Activated T-cell treated with anti-CD3 and anti-CD28 coated beads, Interleukin-2, amount 50 U/mL, for 72 hours (primary cell): Measurements from ENCODE around the gene RAVER2. TPM values are rescaled to one million over a fixed set of nuclear protein-coding genes. Genes with fewer than 3 reads are reported as not detected.
A peak's percentile ranks its signal among the peaks of the same experiment; 100 is the strongest.

ENCODE experiments used
- ATAC-seq, 2 donors: fragments of 150-1000 bp; cut with Tn5 transposase; replicated peaks in 1 of 2; 2 replicates each; pipeline ENCODE4 v1.10.0; 2021; ENCODE audit warnings: moderate library complexity in 2 of 2, mild to moderate bottlenecking in 1 of 2
- DNase-seq, 2 donors: peaks; one replicate each; pipeline ENCODE4 v3.0.0; 2021 to 2022; ENCODE audit warnings: mixed read lengths in 1 of 2
- H3K27ac Mint-ChIP-seq: one replicate; pipeline ENCODE4 v1.8.0; 2022; ENCODE audit warnings: mild to moderate bottlenecking, moderate library complexity, mixed read lengths
- H3K27me3 Mint-ChIP-seq: one replicate; pipeline ENCODE4 v1.8.0; 2022; ENCODE audit warnings: low read depth, mixed read lengths
- H3K36me3 Mint-ChIP-seq, 2 donors: one replicate each; pipeline ENCODE4 v1.8.0; 2022; ENCODE audit warnings: mixed read lengths in 2 of 2, mild to moderate bottlenecking in 1 of 2; ENCODE audit not compliant: insufficient read depth in 2 of 2
- H3K4me1 Mint-ChIP-seq: one replicate; pipeline ENCODE4 v1.8.0; 2022; ENCODE audit warnings: low read depth, mixed read lengths
- H3K4me3 Mint-ChIP-seq, 2 donors: one replicate each; pipeline ENCODE4 v1.8.0; 2022; ENCODE audit warnings: mild to moderate bottlenecking in 2 of 2, mixed read lengths in 2 of 2, moderate library complexity in 2 of 2
- H3K9me3 Mint-ChIP-seq, 2 donors: one replicate each; pipeline ENCODE4 v1.8.0; 2022; ENCODE audit warnings: mixed read lengths in 2 of 2
- total RNA-seq, 2 donors: library from RNA; stranded (reverse); gene quantifications; one replicate each; pipeline ENCODE4 v1.2.3, GENCODE V29; 2022

Gene RAVER2
- total RNA-seq, 2 donors from 2014 or later: 2.7 to 3.0 TPM

DNA sequence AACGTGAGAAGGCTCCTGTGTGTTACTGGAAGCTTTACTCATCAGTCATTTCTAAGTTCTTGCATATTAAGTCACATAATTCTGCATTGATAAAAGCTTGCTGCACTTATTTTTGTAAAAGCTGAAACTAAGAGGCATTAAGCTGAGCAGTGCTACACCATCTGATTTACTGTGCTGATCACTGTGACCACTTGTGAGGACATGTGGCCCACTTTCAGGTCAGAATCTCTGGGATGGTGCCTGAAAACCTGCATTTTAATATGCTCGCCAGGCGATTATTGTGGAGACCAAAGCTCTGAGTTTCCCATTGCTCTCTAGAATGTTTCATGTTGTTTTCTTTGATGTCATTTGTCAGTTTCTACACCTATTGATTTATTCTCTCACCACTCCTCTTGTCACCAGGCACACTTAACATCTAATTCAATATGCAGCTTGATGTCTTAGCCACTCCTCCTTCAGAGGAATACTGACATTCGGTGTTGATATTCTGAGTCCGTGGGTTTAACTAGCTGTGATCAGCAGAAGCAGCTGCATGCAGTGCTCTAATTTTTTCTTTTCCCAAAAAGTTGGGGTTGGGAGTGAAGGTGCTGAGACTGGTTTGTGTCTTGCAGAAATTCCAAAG lies 85.3 kb downstream of the RAVER2 start:
- DNase-seq (no peak), ATAC-seq (no peak)
- no peak overlapping the region for H3K27ac Mint-ChIP-seq
- H3K36me3 Mint-ChIP-seq: peaks cover 0 to 11% of the 10 kb centered on the region in 2 donors
- no peaks in the 10 kb centered on the region for H3K9me3 Mint-ChIP-seq
- H3K4me3 Mint-ChIP-seq: no peak overlapping the region
- H3K27me3 Mint-ChIP-seq: no peaks in the 10 kb centered on the region
- peaks cover 39% of the 10 kb centered on the region for H3K4me1 Mint-ChIP-seq

DNA sequence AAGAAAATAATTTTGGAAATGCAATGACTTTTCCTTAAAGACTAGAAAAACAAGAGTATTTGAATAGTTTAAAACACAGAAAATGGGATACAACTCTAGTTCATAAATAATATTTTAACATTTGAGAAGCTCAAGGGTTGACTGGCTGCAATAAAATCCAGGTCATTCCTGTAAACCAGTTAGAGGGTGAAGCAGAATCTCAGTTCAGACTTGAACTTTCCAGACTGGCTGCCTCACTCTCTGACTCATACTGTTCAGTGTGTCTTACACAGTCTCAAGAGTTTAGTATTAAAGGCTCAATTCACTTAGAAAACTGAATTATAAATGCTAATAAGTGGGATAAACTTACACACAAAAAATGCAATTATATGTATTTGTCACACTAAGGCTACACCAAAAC lies 89.9 kb downstream of the RAVER2 start:
- Mint-ChIP-seq H3K27me3 (no peaks in the 10 kb centered on the region), H3K4me1 (peaks cover 4% of the 10 kb centered on the region), H3K36me3 (peaks cover 2 to 34% of the 10 kb centered on the region in 2 donors), H3K9me3 (no peaks in the 10 kb centered on the region), H3K4me3 (no peak overlapping the region), H3K27ac (peak overlapping the region; percentile 70)
- peak in 1 of 2 donors; percentile 25 for ATAC-seq
- no peak for DNase-seq

DNA sequence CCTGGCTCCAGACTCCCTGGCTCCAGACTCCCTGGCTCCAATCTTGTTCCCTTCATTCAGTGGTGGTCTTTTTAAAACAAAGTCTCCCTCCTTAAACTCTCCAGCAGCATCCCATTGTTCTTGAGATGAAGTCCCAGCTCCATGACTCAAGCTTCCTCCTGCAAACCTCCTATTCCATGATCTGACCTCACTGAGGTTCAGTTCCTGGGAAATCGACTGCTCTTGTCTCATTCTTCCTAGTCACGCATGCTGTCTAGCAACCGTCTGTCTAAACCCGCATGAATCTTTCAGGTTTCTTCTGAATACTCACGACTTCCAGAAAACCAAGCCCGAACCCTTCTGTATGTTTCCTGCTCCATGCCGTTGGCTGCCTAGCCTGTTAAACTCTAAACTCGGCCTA lies 91.9 kb downstream of the RAVER2 start:
- DNase-seq (no peak), ATAC-seq (no peak)
- peak overlapping the region; percentile 20 for H3K27ac Mint-ChIP-seq
- no peak overlapping the region for H3K4me3 Mint-ChIP-seq
- peaks cover 4% of the 10 kb centered on the region for H3K4me1 Mint-ChIP-seq
- peaks cover 2 to 34% of the 10 kb centered on the region in 2 donors for H3K36me3 Mint-ChIP-seq
- no peaks in the 10 kb centered on the region for H3K9me3 Mint-ChIP-seq
- no peaks in the 10 kb centered on the region for H3K27me3 Mint-ChIP-seq

DNA sequence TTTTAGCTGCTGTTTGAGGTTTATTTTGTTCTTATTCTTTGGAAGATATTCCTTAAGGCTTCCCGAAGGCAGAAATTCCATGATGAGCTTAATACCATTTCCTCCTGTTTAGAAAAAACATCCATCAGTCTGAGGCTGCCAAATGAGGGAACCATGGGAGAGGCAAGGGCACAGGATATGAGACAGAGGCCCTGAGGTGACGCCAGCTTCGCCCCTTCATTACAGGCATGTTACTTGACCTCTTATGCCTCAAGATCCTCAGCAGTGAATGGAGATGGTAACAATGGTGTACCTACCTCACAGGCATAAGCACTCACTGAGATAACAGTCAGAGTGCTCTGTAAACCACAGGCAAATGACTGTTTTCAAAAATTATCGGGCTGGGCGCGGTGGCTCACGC lies 93.6 kb downstream of the RAVER2 start:
- no peak for ATAC-seq
- H3K27me3 Mint-ChIP-seq: no peaks in the 10 kb centered on the region
- H3K27ac Mint-ChIP-seq: no peak overlapping the region
- no peak for DNase-seq
- H3K9me3 Mint-ChIP-seq: no peaks in the 10 kb centered on the region
- H3K36me3 Mint-ChIP-seq: peaks cover 2 to 31% of the 10 kb centered on the region in 2 donors
- H3K4me3 Mint-ChIP-seq: no peak overlapping the region
- H3K4me1 Mint-ChIP-seq: peaks cover 4% of the 10 kb centered on the region

DNA sequence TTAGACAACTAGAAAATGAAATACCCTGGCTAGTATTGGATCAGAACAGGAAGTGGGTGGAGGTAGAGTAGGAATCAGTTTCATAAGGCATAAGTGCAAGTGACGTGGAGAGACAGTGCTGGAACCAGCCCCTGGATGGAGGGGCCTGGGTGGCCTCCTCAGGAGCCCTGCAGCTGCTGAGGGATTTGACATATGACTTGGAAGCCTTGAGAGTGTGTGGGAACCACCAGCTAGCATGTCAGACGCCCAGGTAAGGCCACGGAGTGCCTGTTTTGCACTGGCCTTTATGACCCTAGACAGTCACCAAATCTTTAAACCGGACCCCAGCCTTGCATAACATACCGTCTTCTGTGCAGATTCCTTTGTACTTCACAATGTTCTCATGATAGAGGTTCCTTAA lies 94.4 kb downstream of the RAVER2 start:
- no peak overlapping the region for H3K4me3 Mint-ChIP-seq
- peaks cover 4% of the 10 kb centered on the region for H3K4me1 Mint-ChIP-seq
- no peaks in the 10 kb centered on the region for H3K9me3 Mint-ChIP-seq
- DNase-seq (no peak), ATAC-seq (no peak)
- peak overlapping the region; percentile 13 for H3K27ac Mint-ChIP-seq
- H3K27me3 Mint-ChIP-seq: no peaks in the 10 kb centered on the region
- H3K36me3 Mint-ChIP-seq: peaks cover 2 to 29% of the 10 kb centered on the region in 2 donors

DNA sequence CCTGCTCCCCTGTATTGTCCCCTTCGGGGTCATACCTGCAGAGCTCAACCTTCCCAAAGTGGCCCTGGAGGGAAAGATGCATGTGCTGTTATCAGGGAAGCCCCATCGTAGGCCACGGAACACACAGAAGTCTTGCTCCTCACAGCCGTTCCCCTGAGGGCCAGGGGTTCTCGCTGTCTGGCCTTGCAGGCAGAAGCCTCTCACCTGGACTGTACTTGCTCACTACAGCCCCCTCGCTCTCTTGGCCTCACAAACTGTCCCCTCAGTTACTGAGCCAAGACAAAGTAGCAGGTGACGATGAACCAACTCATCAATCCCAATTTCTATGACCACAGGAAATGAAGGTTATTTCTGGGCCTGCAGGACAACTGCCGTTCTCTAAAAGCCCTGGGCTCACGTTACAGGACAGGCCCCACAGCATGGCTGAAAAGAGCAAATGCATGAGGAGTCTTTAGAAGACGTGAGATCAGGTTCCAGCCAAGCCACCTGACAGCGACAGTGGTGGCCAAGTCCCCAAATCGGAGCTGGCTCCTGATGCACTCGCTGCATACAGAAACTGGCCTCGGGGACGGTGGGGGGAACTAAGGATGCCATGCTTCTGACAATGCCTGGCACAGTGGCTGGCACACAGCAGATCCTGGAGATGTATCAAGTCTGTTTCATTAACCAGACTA lies 95.0 kb downstream of the RAVER2 start:
- DNase-seq (no peak), ATAC-seq (no peak)
- H3K9me3 Mint-ChIP-seq: no peaks in the 10 kb centered on the region
- H3K27me3 Mint-ChIP-seq: no peaks in the 10 kb centered on the region
- H3K36me3 Mint-ChIP-seq: peaks cover 2 to 27% of the 10 kb centered on the region in 2 donors
- H3K4me3 Mint-ChIP-seq: no peak overlapping the region
- H3K27ac Mint-ChIP-seq: peak overlapping the region; percentile 13
- peaks cover 4% of the 10 kb centered on the region for H3K4me1 Mint-ChIP-seq

DNA sequence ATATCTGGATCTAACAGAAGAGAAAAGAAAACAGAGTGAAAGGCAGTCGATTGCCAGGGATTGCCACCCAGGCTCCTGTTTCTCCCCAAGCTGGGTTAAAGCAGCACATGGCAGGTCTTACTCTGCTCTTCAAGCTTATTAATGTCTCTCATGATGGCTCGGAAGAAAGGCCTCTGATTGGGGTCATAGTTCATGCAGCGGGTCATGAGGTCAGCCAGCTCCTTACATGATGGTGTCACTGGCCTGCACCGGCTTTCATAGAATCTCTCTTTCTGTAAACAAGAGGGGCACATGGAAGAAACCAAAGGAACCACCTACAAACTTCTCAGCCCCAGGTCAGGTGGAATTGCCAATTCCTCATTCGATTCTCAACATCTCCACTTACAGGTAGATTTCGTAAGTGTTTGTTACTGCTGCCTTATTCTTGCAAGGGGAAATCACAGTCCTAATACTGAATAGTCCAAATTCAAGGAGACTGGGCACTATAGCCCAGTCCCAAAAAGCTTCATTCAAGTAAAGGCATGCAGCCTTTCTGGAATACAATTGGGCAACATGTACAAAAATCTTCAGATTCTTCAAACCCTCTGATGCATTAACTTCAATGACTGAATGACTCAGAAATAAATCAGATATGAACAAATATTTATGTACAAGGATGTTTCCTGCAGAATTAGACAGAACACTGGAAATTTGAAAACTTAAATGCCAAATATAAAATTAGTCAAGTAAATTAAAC lies 96.6 kb downstream of the RAVER2 start:
- H3K36me3 Mint-ChIP-seq: peaks cover 2 to 31% of the 10 kb centered on the region in 2 donors
- H3K9me3 Mint-ChIP-seq: no peaks in the 10 kb centered on the region
- DNase-seq (no peak), ATAC-seq (no peak)
- H3K4me1 Mint-ChIP-seq: no peaks in the 10 kb centered on the region
- H3K27ac Mint-ChIP-seq: no peak overlapping the region
- H3K27me3 Mint-ChIP-seq: no peaks in the 10 kb centered on the region
- no peak overlapping the region for H3K4me3 Mint-ChIP-seq

DNA sequence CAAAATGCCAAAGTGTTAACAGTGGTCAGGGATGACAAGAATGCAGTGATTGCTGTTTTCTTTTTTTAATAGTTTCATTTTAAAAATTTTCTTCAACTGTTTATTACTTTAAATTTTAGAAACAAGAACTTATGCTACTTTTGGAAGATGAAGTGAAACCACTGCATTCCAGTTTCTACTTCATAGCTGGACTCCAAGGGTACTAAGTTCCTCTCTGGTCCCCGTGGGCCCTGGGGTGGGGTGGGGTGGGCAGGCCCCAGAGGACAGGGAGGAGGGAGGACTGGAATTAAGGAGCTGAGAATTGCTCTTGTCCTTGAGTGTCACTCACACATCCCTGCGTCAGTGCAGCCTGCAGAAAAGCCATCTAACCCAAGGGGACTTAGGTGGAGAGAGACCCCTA lies 97.3 kb downstream of the RAVER2 start:
- ATAC-seq: no peak
- H3K4me3 Mint-ChIP-seq: no peak overlapping the region
- H3K4me1 Mint-ChIP-seq: no peaks in the 10 kb centered on the region
- no peak overlapping the region for H3K27ac Mint-ChIP-seq
- no peaks in the 10 kb centered on the region for H3K9me3 Mint-ChIP-seq
- peaks cover 0 to 25% of the 10 kb centered on the region in 2 donors for H3K36me3 Mint-ChIP-seq
- no peak for DNase-seq
- H3K27me3 Mint-ChIP-seq: no peaks in the 10 kb centered on the region

DNA sequence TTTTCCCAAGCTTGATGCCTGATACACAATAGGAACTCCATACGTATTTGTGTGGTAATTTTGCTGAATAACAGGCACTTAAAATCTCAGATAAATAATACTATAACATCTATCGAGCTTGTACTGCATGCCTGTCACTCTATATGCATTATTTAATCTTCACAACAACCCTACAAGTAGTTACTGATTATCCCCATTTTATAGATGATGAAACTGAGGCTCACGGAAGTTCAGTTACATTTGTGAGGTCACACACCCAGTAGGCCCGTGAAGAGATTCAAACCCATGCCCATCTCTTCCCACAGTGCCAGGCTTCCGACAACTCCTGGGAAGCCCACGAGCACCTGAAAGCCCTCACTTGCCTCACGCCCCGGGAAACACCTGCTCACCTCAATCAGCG lies 98.8 kb downstream of the RAVER2 start:
- H3K4me3 Mint-ChIP-seq: no peak overlapping the region
- H3K36me3 Mint-ChIP-seq: peaks cover 0 to 16% of the 10 kb centered on the region in 2 donors
- H3K27ac Mint-ChIP-seq: no peak overlapping the region
- no peaks in the 10 kb centered on the region for H3K27me3 Mint-ChIP-seq
- H3K4me1 Mint-ChIP-seq: no peaks in the 10 kb centered on the region
- DNase-seq: no peak
- no peaks in the 10 kb centered on the region for H3K9me3 Mint-ChIP-seq
- no peak for ATAC-seq

DNA sequence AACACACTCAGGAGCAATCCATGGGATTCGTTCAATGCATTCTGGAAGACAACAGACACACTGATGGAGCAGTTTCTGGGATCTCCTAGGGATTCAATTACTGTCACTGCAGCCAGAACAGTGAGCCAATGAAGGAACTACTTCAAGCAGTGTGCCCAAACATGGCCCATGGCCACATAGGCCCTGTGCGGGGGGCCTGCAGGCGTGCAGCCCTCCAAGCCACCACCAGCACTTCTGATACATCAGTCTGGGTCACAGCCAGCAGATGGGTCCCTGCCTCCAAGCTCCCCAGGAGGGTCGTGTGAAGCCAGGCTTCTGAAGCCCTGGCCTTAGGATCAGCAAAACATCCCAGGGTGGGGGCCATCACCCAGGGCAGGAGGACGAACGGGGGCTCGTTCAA lies 99.3 kb downstream of the RAVER2 start:
- H3K4me3 Mint-ChIP-seq: no peak overlapping the region
- no peaks in the 10 kb centered on the region for H3K9me3 Mint-ChIP-seq
- DNase-seq (no peak), ATAC-seq (no peak)
- no peaks in the 10 kb centered on the region for H3K27me3 Mint-ChIP-seq
- H3K27ac Mint-ChIP-seq: no peak overlapping the region
- no peaks in the 10 kb centered on the region for H3K4me1 Mint-ChIP-seq
- H3K36me3 Mint-ChIP-seq: peaks cover 0 to 14% of the 10 kb centered on the region in 2 donors

DNA sequence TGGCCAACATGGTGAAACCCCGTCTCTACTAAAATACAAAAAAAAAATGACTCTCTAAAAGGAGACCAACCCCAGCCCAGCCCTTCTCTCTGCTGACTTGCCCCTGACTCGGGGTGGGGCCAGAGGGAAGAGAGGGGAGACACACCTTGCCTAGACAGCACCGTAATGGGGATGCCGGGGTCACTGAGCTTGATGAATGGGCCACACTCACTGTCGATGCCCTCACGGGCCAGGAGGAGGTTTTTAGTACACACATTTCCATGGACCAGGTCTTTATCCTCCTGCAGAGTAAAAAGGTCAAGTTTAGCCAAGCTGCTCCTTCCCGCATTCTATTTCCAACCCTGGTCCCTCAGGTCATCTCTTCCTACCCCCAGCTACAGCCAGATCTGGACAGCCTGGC lies 99.7 kb downstream of the RAVER2 start:
- Mint-ChIP-seq H3K27ac (peak overlapping the region; percentile 47), H3K9me3 (no peaks in the 10 kb centered on the region), H3K36me3 (peaks cover 2 to 12% of the 10 kb centered on the region in 2 donors), H3K27me3 (no peaks in the 10 kb centered on the region), H3K4me3 (no peak overlapping the region), H3K4me1 (no peaks in the 10 kb centered on the region)
- ATAC-seq (no peak), DNase-seq (no peak)

DNA sequence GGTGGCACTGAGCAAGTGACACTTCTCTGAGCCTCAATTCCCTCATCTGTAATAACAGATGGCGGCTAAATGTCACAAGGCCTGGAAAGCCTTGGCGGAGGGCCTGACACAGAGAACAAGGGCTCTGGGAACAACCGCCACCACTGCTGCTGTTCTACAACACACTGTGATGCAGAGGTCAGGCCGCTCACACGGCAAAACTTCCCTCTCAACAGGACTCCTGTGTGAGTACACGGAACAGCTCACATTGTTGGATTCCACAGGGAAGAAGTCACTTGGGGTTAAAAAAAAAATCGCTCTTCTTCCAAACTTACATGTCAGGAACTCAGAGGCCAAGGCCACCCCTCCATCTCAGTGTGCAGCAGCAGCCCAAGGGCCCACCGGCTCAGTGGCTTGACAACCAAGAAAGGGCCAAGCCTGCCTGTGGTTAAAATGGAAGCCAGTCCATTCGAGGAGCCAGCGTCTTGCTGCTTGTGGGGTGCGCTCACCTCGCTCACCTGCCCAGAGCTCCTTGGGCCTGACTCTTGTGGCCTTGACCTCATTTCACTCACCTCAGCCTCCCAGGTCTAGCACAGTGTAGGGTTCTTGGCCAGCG lies 101.1 kb downstream of the RAVER2 start:
- no peaks in the 10 kb centered on the region for H3K4me1 Mint-ChIP-seq
- DNase-seq (no peak), ATAC-seq (no peak)
- no peaks in the 10 kb centered on the region for H3K27me3 Mint-ChIP-seq
- no peaks in the 10 kb centered on the region for H3K9me3 Mint-ChIP-seq
- no peak overlapping the region for H3K27ac Mint-ChIP-seq
- no peak overlapping the region for H3K4me3 Mint-ChIP-seq
- peaks cover 3 to 17% of the 10 kb centered on the region in 2 donors for H3K36me3 Mint-ChIP-seq
